ENCODE data around the gene FAM219B. TPM values are rescaled to one million over a fixed set of nuclear protein-coding genes. Genes with fewer than 3 reads are reported as not detected.
"Not testable (repeated sequence)": the region's sequence is repeated elsewhere in the genome, so short reads cannot be mapped to it uniquely, and the experiment has no call there.

Gene FAM219B
- total RNA-seq, 2 donors from 2014 or later = 44.7 to 54.2 TPM

- no peak for TF ChIP-seq CTCF (IDR thresholded peaks at IDR 0.05)
- Histone ChIP-seq H3K4me3 (peak within 1 kb of the TSS; percentile 86), H3K9me3 (no peaks in the 10 kb centered on the region), H3K9ac (ENCODE audit: low read depth in 2 of 2, low read length in 2 of 2) (peak within 1 kb of the TSS; percentile 79 to 96), H3K27ac (peak within 1 kb of the TSS; percentile 74), H3K36me3 (no peaks in the 10 kb centered on the region), H3K27me3 (no peaks in the 10 kb centered on the region), H3K4me1 (peaks cover 4% of the 10 kb centered on the region)
- peak; percentile 92 for DNase-seq
- intact Hi-C loops (cut with DNase I) = no loop called here
These were observed 16.6 kb downstream of the FAM219B start, which contains the start of gene MPI for GRCh38 chr15:74889883-74890664. Gene MPI (plus strand): TSS chr15:74890042. CDS start chr15:74890074, 32 bp downstream.

- Histone ChIP-seq H3K27ac (peak overlapping the region; percentile 74), H3K9ac (ENCODE audit: low read depth in 2 of 2, low read length in 2 of 2) (peak overlapping the region in 1 of 2 donors; percentile 96), H3K27me3 (no peaks in the 10 kb centered on the region), H3K4me1 (peaks cover 4% of the 10 kb centered on the region), H3K4me3 (peak overlapping the region; percentile 86), H3K36me3 (no peaks in the 10 kb centered on the region), H3K9me3 (no peaks in the 10 kb centered on the region)
- DNase-seq = no peak
- intact Hi-C loops (cut with DNase I) = no loop called here
- no peak for TF ChIP-seq CTCF (IDR thresholded peaks at IDR 0.05)
These were observed 17.2 kb downstream of the FAM219B start for GRCh38 chr15:74889390-74889882.

- no peaks in the 10 kb centered on the region for H3K9me3 ChIP-seq
- H3K9ac ChIP-seq (ENCODE audit: low read depth in 2 of 2, low read length in 2 of 2) = peak overlapping the region in 1 of 2 donors; percentile 96
- no peak overlapping the region for H3K27ac ChIP-seq
- no peak for DNase-seq
- peaks cover 4% of the 10 kb centered on the region for H3K4me1 ChIP-seq
- H3K36me3 ChIP-seq = no peaks in the 10 kb centered on the region
- H3K4me3 ChIP-seq = no peak overlapping the region
- intact Hi-C loops (cut with DNase I) = no loop called here
- no peak for TF ChIP-seq CTCF (IDR thresholded peaks at IDR 0.05)
- H3K27me3 ChIP-seq = no peaks in the 10 kb centered on the region
These were observed 17.9 kb downstream of the FAM219B start for GRCh38 chr15:74888716-74889115.

GRCh38 chr15:74887537-74888193 lies 19.0 kb downstream of the FAM219B start:
- H3K36me3 ChIP-seq; intact Hi-C loops (cut with DNase I); H3K9me3 ChIP-seq; H3K27ac ChIP-seq; H3K9ac ChIP-seq (ENCODE audit: low read depth in 2 of 2, low read length in 2 of 2); H3K4me3 ChIP-seq; H3K27me3 ChIP-seq; H3K4me1 ChIP-seq; DNase-seq: not testable (repeated sequence)

- no peak for DNase-seq
- no peak for TF ChIP-seq CTCF (IDR thresholded peaks at IDR 0.05)
- H3K27ac ChIP-seq = no peak overlapping the region
- H3K27me3 ChIP-seq = no peaks in the 10 kb centered on the region
- no peak overlapping the region for H3K9ac ChIP-seq (ENCODE audit: low read depth in 2 of 2, low read length in 2 of 2)
- no peaks in the 10 kb centered on the region for H3K4me1 ChIP-seq
- no peak overlapping the region for H3K4me3 ChIP-seq
- intact Hi-C loops (cut with DNase I) = no loop called here
- H3K9me3 ChIP-seq = no peaks in the 10 kb centered on the region
- H3K36me3 ChIP-seq = no peaks in the 10 kb centered on the region
These were observed 21.2 kb downstream of the FAM219B start for GRCh38 chr15:74885461-74885860.

Measured in colonic mucosa (tissue), 4 donors.